ENCODE data around the gene SMIM43.

SMIM43 gene

GRCh38 chr4:121785479-121785878, 20.5 kb upstream of the SMIM43 start:
- Histone ChIP-seq H3K9me2 (replicated peaks; ENCODE audit: low read depth, low read length) (no peaks in the 10 kb centered on the region), H3K4me2 (ENCODE audit: low read depth, low read length, poor library complexity, severe bottlenecking) (no peak overlapping the region), H4K20me1 (ENCODE audit: insufficient read depth, low read length, poor library complexity, severe bottlenecking) (no peaks in the 10 kb centered on the region), H3F3A (ENCODE audit: low read depth) (no peaks in the 10 kb centered on the region), H3K9me3 (ENCODE audit: insufficient read depth, low read depth, low read length) (no peaks in the 10 kb centered on the region), H3K27me3 (ENCODE audit: insufficient read depth, low read length, poor library complexity, severe bottlenecking) (no peaks in the 10 kb centered on the region), H3K79me2 (ENCODE audit: insufficient read depth, low read length) (no peaks in the 10 kb centered on the region), H3K36me3 (ENCODE audit: insufficient read depth, low read length) (no peaks in the 10 kb centered on the region), H2AFZ (ENCODE audit: low read length) (no peak overlapping the region), H3K9ac (ENCODE audit: low read depth, low read length, poor library complexity, severe bottlenecking) (no peak overlapping the region), H3K4me1 (ENCODE audit: insufficient read depth, low read length, poor library complexity, severe bottlenecking) (no peaks in the 10 kb centered on the region), H3K4me3 (ENCODE audit: low read length, poor library complexity, severe bottlenecking) (no peak overlapping the region)
- TF ChIP-seq EZH2phosphoT487 (IDR thresholded peaks at IDR 0.05; ENCODE audit: borderline replicate concordance) (no peak), CTCF (conservative IDR thresholded peaks at IDR 0.05; ENCODE audit: low read length) (no peak)

- H3K4me1 ChIP-seq (ENCODE audit: insufficient read depth, low read length, poor library complexity, severe bottlenecking): no peaks in the 10 kb centered on the region
- no peaks in the 10 kb centered on the region for H3K27me3 ChIP-seq (ENCODE audit: insufficient read depth, low read length, poor library complexity, severe bottlenecking)
- H4K20me1 ChIP-seq (ENCODE audit: insufficient read depth, low read length, poor library complexity, severe bottlenecking): no peaks in the 10 kb centered on the region
- no peak overlapping the region for H3K9ac ChIP-seq (ENCODE audit: low read depth, low read length, poor library complexity, severe bottlenecking)
- H3K9me2 ChIP-seq (replicated peaks; ENCODE audit: low read depth, low read length): no peaks in the 10 kb centered on the region
- no peaks in the 10 kb centered on the region for H3K9me3 ChIP-seq (ENCODE audit: insufficient read depth, low read depth, low read length)
- no peak overlapping the region for H2AFZ ChIP-seq (ENCODE audit: low read length)
- H3K4me2 ChIP-seq (ENCODE audit: low read depth, low read length, poor library complexity, severe bottlenecking): no peak overlapping the region
- no peaks in the 10 kb centered on the region for H3K36me3 ChIP-seq (ENCODE audit: insufficient read depth, low read length)
- H3F3A ChIP-seq (ENCODE audit: low read depth): no peaks in the 10 kb centered on the region
- H3K4me3 ChIP-seq (ENCODE audit: low read length, poor library complexity, severe bottlenecking): no peak overlapping the region
- no peaks in the 10 kb centered on the region for H3K79me2 ChIP-seq (ENCODE audit: insufficient read depth, low read length)
- TF ChIP-seq CTCF (conservative IDR thresholded peaks at IDR 0.05; ENCODE audit: low read length) (no peak), EZH2phosphoT487 (IDR thresholded peaks at IDR 0.05; ENCODE audit: borderline replicate concordance) (no peak)
Observed at GRCh38 chr4:121784975-121785374, 20.0 kb upstream of the SMIM43 start.

DNA sequence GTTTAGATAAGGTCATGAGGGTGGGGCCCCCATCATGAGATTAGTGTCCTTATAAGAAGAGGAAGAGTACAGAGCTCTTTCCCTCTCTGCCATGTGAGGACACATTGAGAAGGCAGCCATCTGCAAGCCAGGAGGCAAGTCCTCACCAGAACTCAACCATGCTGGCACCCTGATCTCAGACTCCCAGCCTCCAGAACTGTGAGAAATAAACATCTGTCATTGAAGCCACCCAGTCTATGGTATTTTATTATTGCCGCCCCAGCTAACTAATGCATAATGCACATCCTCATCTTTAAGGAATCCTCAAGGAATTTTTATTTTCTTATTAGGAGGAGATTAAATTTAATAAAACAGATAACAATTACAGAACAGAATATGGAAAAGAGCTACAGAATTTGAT, 19.4 kb upstream of the SMIM43 start:
- no peaks in the 10 kb centered on the region for H3K9me2 ChIP-seq (replicated peaks; ENCODE audit: low read depth, low read length)
- no peak overlapping the region for H2AFZ ChIP-seq (ENCODE audit: low read length)
- no peaks in the 10 kb centered on the region for H3K79me2 ChIP-seq (ENCODE audit: insufficient read depth, low read length)
- H3F3A ChIP-seq (ENCODE audit: low read depth): no peaks in the 10 kb centered on the region
- no peaks in the 10 kb centered on the region for H3K36me3 ChIP-seq (ENCODE audit: insufficient read depth, low read length)
- H3K4me3 ChIP-seq (ENCODE audit: low read length, poor library complexity, severe bottlenecking): no peak overlapping the region
- no peak for TF ChIP-seq EZH2phosphoT487 (IDR thresholded peaks at IDR 0.05; ENCODE audit: borderline replicate concordance)
- TF ChIP-seq CTCF (conservative IDR thresholded peaks at IDR 0.05; ENCODE audit: low read length): no peak
- no peaks in the 10 kb centered on the region for H3K27me3 ChIP-seq (ENCODE audit: insufficient read depth, low read length, poor library complexity, severe bottlenecking)
- H3K9ac ChIP-seq (ENCODE audit: low read depth, low read length, poor library complexity, severe bottlenecking): no peak overlapping the region
- H3K4me1 ChIP-seq (ENCODE audit: insufficient read depth, low read length, poor library complexity, severe bottlenecking): no peaks in the 10 kb centered on the region
- no peaks in the 10 kb centered on the region for H3K9me3 ChIP-seq (ENCODE audit: insufficient read depth, low read depth, low read length)
- no peak overlapping the region for H3K4me2 ChIP-seq (ENCODE audit: low read depth, low read length, poor library complexity, severe bottlenecking)
- no peaks in the 10 kb centered on the region for H4K20me1 ChIP-seq (ENCODE audit: insufficient read depth, low read length, poor library complexity, severe bottlenecking)

All from Loucy (cell line).